Measurements from ENCODE around the gene SMAD3.

Gene SMAD3

DNA sequence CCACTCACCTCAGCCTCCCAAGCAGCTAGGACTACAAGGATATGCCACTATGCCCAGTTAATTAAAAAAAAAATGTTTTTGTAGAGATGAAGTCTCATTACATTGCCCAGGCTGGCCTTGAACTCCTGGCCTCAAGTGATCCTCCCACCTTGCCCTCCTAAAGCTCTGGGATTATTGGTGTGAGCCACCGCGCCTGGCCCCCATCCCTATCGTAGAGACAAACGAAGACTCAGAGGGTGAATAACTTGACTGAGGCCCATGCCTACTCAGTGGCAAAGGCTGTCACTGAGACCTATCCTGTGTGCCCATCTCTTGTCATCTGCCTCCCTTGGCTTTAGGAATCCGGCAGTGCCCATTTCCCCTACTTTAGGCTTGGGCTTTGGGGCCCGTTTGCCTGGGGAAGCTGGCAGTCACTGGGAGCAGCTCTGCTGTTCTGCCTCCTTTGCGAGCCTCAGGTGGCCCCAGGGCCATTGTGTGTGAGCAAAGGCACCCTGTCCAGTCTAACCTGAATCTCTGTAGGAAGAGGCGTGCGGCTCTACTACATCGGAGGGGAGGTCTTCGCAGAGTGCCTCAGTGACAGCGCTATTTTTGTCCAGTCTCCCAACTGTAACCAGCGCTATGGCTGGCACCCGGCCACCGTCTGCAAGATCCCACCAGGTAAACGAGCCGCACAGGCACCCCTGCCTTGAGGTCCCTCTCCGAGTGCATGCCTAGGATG lies 119.0 kb downstream of the SMAD3 start:
- DNase-seq (ENCODE audit: low spot score): no peak

GRCh38 chr15:67185051-67185450 lies 119.6 kb downstream of the SMAD3 start:
- no peak for DNase-seq (ENCODE audit: low spot score)

GRCh38 chr15:67185621-67186225 lies 120.3 kb downstream of the SMAD3 start:
- no peak for DNase-seq (ENCODE audit: low spot score)

- DNase-seq (ENCODE audit: low spot score): no peak
Observed at GRCh38 chr15:67186226-67186649, 120.8 kb downstream of the SMAD3 start.

- no peak for DNase-seq (ENCODE audit: low spot score)
Observed at GRCh38 chr15:67186688-67187087, 121.3 kb downstream of the SMAD3 start.

- DNase-seq (ENCODE audit: low spot score): no peak
Observed at GRCh38 chr15:67187351-67187854, 122.0 kb downstream of the SMAD3 start.

GRCh38 chr15:67188551-67189218 lies 123.3 kb downstream of the SMAD3 start:
- DNase-seq (ENCODE audit: low spot score): no peak

GRCh38 chr15:67189326-67190051 lies 124.1 kb downstream of the SMAD3 start:
- no peak for DNase-seq (ENCODE audit: low spot score)

DNA sequence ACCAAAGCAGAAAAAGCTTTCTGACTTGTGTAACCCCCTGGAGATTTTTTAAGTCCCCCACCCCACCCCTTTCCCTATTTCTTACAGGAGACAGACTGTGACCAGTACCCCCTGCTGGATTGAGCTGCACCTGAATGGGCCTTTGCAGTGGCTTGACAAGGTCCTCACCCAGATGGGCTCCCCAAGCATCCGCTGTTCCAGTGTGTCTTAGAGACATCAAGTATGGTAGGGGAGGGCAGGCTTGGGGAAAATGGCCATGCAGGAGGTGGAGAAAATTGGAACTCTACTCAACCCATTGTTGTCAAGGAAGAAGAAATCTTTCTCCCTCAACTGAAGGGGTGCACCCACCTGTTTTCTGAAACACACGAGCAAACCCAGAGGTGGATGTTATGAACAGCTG lies 124.9 kb downstream of the SMAD3 start:
- no peak for DNase-seq (ENCODE audit: low spot score)

- DNase-seq (ENCODE audit: low spot score): no peak
Observed at GRCh38 chr15:67190813-67191212, 125.4 kb downstream of the SMAD3 start.

DNA sequence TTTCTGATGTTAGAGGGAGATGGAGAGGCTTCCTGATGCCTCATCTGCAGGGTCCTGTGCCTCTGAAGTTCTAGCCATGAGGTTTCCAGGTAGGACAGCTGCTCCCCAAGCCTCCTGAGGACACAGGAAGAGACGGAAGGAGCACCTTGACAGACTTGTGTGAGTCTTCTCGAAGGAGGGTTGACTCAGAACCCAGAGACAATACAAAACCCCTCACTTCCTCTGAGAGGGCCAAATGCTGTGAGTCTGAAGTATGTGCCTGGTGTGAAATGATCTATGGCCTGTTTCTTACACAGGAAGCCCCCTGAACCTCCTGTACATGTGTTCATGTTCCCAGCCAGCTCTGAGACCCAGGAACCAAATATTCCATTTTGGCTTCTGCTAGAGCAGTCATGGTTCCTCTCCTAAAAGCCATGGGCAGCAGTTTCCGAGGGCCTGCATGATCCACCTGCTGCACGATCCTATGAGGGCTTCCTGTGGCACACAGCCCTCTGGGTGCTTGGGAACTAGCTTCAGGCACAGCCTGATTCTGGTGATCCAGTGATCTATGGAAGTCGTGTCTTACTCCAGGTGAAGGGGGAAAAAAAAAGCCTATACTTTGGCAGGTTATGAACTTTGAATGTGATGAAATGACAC lies 126.9 kb downstream of the SMAD3 start:
- no peak for DNase-seq (ENCODE audit: low spot score)

DNA sequence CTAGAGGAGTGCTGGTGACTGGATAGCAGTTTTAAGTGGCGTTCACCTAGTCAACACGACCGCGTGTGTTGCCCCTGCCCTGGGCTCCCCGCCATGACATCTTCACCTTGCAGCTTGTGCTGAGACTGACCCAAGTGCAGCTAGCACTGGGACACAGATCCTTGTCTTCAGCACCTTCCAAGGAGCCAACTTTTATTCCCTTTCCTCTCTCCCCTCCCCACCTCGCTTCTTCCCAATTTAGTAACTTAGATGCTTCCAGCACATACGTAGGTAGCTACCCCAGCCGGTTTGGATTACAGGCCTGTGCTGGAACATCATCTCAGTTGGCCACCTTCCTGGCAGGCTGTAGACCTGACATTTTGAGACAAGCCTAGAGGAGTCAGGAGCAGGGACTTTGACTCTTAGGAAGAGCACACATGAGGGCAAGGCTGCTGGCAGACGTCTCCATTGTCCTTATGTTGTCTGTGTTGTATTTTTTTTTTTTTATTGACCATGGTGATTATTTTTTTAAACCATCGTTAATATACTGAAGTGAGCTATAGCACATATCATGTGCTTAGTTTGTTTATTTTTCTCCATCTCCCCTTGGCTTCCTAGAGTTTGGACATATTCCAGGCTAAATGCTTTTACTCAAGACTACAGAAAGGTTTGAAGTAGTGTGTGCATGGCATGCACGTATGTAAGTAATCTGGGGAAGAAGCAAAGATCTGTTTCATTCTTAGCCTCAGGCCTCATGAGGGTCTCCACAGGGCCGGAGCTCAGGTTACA lies 128.0 kb downstream of the SMAD3 start:
- no peak for DNase-seq (ENCODE audit: low spot score)

- no peak for DNase-seq (ENCODE audit: low spot score)
Observed at GRCh38 chr15:67194171-67195114, 129.0 kb downstream of the SMAD3 start.

- no peak for DNase-seq (ENCODE audit: low spot score)
Observed at GRCh38 chr15:67195305-67195704, 129.9 kb downstream of the SMAD3 start.

GRCh38 chr15:67196222-67196621 lies 130.8 kb downstream of the SMAD3 start:
- no peak for DNase-seq (ENCODE audit: low spot score)

- DNase-seq (ENCODE audit: low spot score): no peak
Observed at GRCh38 chr15:67196672-67197363, 131.4 kb downstream of the SMAD3 start.

DNA sequence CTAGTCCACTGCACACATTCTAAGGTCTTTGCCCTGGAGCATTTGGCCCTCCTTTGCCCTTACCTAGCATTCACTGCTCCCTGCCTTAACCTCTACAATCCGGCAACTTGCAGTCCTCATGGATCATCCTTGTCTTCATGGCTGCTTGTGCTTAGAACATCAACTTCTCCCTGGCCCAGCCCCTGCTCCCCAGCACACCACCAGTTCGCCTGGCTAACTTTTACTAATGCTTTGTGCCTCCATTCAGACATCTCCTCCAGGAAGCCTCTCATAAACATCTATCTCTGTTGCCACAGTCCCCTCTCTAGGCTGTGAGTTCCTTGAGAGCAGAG lies 131.9 kb downstream of the SMAD3 start:
- no peak for DNase-seq (ENCODE audit: low spot score)

GRCh38 chr15:67198157-67198754 lies 132.9 kb downstream of the SMAD3 start:
- peak; percentile 16 for DNase-seq (ENCODE audit: low spot score)

GRCh38 chr15:67199391-67199790 lies 134.0 kb downstream of the SMAD3 start:
- DNase-seq (ENCODE audit: low spot score): no peak
